Loucy (cell line): ENCODE measurements around the gene RPL7L1.

ENCODE experiments used
- H2AFZ ChIP-seq: fragments of 200-600 bp; sonication (generic); 2 replicates; pipeline ENCODE4 v1.6.0; 2016; ENCODE audit warnings: antibody characterized with exemption, mild to moderate bottlenecking, low read length, moderate library complexity
- H3F3A ChIP-seq: fragments of 200-600 bp; 2 replicates; pipeline ENCODE4 v1.6.0; 2016; ENCODE audit warnings: antibody characterized with exemption, low read depth, mild to moderate bottlenecking
- H3K27me3 ChIP-seq: fragments of 200-600 bp; sonication (generic); 2 replicates; pipeline ENCODE4 v1.6.1; 2014; ENCODE audit warnings: low read length, mild to moderate bottlenecking; ENCODE audit not compliant: insufficient read depth, poor library complexity, severe bottlenecking
- H3K36me3 ChIP-seq: fragments of 200-600 bp; sonication (generic); 2 replicates; pipeline ENCODE4 v1.6.1; 2016; ENCODE audit warnings: low read length; ENCODE audit not compliant: insufficient read depth
- H3K4me1 ChIP-seq: fragments of 200-600 bp; sonication (generic); 2 replicates; pipeline ENCODE4 v1.5.1; 2014; ENCODE audit warnings: low read length, mild to moderate bottlenecking; ENCODE audit not compliant: insufficient read depth, poor library complexity, severe bottlenecking
- H3K4me2 ChIP-seq: fragments of 200-600 bp; sonication (generic); 2 replicates; pipeline ENCODE4 v1.6.0; 2014; ENCODE audit warnings: antibody characterized with exemption, low read length, low read depth, mild to moderate bottlenecking; ENCODE audit not compliant: poor library complexity, severe bottlenecking
- H3K4me3 ChIP-seq: fragments of 200-600 bp; sonication (generic); 2 replicates; pipeline ENCODE4 v1.5.1; 2014; ENCODE audit warnings: low read length, mild to moderate bottlenecking, mixed read lengths; ENCODE audit not compliant: poor library complexity, severe bottlenecking
- H3K79me2 ChIP-seq: fragments of 200-600 bp; sonication (generic); 2 replicates; pipeline ENCODE4 v1.6.1; 2014; ENCODE audit warnings: low read length; ENCODE audit not compliant: insufficient read depth
- H3K9ac ChIP-seq: fragments of 200-600 bp; sonication (generic); 2 replicates; pipeline ENCODE4 v1.6.0; 2014; ENCODE audit warnings: mild to moderate bottlenecking, low read depth, low read length, moderate library complexity; ENCODE audit not compliant: poor library complexity, severe bottlenecking
- H3K9me2 ChIP-seq: fragments of 200-600 bp; sonication (generic); replicated peaks from 2 replicates; pipeline ENCODE4 v1.6.1; 2016; ENCODE audit warnings: low read depth, low read length, mixed read lengths
- H3K9me3 ChIP-seq: fragments of 200-600 bp; sonication (generic); 2 replicates; pipeline ENCODE4 v1.6.1; 2014; ENCODE audit warnings: mild to moderate bottlenecking, antibody characterized with exemption, low read length, low read depth; ENCODE audit not compliant: insufficient read depth
- H4K20me1 ChIP-seq: fragments of 200-600 bp; sonication (generic); 2 replicates; pipeline ENCODE4 v1.6.0; 2014; ENCODE audit warnings: antibody characterized with exemption, low read length, mild to moderate bottlenecking; ENCODE audit not compliant: insufficient read depth, poor library complexity, severe bottlenecking
- EZH2phosphoT487 ChIP-seq: fragments of 200-600 bp; IDR thresholded peaks from 2 replicates; pipeline ENCODE4 v1.6.1; 2018; ENCODE audit warnings: antibody characterized with exemption, mild to moderate bottlenecking, moderate library complexity, borderline replicate concordance
- TF ChIP-seq, protein P1 (sequence below): fragments of 200-600 bp; sonication (generic); conservative IDR thresholded peaks from 2 replicates; pipeline ENCODE4 v1.5.1; 2014; ENCODE audit warnings: mild to moderate bottlenecking, antibody characterized with exemption, low read length

RPL7L1 gene

DNA sequence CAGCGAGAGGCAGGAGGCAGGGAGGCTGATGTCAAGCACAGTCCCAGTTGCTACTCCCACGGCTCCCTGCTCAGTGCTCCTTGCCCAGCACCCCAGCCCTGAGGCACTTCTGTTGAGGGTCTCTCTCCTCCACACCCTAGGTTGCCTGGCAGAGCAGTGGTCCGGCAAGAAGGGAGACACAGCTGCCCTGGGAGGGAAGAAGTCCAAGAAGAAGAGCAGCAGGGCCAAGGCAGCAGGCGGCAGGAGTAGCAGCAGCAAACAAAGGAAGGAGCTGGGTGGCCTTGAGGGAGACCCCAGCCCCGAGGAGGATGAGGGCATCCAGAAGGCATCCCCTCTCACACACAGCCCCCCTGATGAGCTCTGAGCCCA is 59.0 kb downstream of the RPL7L1 start:
- H3K4me2 ChIP-seq: no peak overlapping the region
- H3K4me3 ChIP-seq: no peak overlapping the region
- H3K4me1 ChIP-seq: peaks cover 10% of the 10 kb centered on the region
- H3K9ac ChIP-seq: no peak overlapping the region
- H3K79me2 ChIP-seq: peaks cover 54% of the 10 kb centered on the region
- H3K9me3 ChIP-seq: no peaks in the 10 kb centered on the region
- H3K27me3 ChIP-seq: no peaks in the 10 kb centered on the region
- no peaks in the 10 kb centered on the region for H3K9me2 ChIP-seq
- H3K36me3 ChIP-seq: peaks cover 70% of the 10 kb centered on the region; the same call in 1 of the 2 replicates
- peaks cover 39% of the 10 kb centered on the region for H4K20me1 ChIP-seq
- TF ChIP-seq, protein P1, sequence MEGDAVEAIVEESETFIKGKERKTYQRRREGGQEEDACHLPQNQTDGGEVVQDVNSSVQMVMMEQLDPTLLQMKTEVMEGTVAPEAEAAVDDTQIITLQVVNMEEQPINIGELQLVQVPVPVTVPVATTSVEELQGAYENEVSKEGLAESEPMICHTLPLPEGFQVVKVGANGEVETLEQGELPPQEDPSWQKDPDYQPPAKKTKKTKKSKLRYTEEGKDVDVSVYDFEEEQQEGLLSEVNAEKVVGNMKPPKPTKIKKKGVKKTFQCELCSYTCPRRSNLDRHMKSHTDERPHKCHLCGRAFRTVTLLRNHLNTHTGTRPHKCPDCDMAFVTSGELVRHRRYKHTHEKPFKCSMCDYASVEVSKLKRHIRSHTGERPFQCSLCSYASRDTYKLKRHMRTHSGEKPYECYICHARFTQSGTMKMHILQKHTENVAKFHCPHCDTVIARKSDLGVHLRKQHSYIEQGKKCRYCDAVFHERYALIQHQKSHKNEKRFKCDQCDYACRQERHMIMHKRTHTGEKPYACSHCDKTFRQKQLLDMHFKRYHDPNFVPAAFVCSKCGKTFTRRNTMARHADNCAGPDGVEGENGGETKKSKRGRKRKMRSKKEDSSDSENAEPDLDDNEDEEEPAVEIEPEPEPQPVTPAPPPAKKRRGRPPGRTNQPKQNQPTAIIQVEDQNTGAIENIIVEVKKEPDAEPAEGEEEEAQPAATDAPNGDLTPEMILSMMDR: no peak
- no peak for TF ChIP-seq EZH2phosphoT487
- H2AFZ ChIP-seq: no peak overlapping the region
- H3F3A ChIP-seq: no peaks in the 10 kb centered on the region

DNA sequence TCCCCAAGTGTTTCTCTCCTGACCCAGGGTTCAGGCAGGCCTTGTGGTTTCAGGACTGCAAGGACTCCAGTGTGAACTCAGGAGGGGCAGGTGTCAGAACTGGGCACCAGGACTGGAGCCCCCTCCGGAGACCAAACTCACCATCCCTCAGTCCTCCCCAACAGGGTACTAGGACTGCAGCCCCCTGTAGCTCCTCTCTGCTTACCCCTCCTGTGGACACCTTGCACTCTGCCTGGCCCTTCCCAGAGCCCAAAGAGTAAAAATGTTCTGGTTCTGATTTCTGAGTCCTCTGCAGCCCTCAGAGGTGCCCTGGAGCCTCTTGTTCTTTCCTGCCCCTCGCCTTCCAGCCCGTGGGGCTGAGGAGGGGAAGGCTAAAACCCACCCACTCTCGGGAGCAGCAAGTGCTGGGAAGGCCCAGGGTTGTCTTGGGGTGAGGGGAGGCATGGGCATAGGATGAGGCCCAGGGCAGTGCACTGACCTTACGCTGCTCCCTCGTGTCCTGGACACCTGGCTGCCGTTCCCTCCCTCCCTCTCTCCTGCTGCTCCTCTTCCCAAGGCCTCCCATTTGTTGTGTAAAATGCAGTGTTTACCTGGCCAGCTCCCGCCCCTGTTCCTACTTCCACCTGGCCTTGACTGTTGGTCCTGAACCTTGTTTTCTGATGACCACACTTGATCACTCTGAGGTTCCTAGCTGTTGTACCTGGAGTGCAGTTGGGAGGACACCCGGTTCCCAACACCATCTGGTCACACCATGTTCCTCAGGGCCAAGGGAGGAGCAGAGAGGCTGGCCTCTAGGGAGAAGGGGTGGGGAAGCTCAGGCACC is 59.8 kb downstream of the RPL7L1 start:
- H2AFZ ChIP-seq: no peak overlapping the region
- H3K9me3 ChIP-seq: no peaks in the 10 kb centered on the region
- TF ChIP-seq EZH2phosphoT487: no peak
- TF ChIP-seq, protein P1: no peak
- H3K4me1 ChIP-seq: peaks cover 3% of the 10 kb centered on the region
- H3K79me2 ChIP-seq: peaks cover 46% of the 10 kb centered on the region
- H3K9me2 ChIP-seq: no peaks in the 10 kb centered on the region
- no peak overlapping the region for H3K4me3 ChIP-seq
- H3K27me3 ChIP-seq: no peaks in the 10 kb centered on the region
- H3K4me2 ChIP-seq: no peak overlapping the region
- H4K20me1 ChIP-seq: peaks cover 31% of the 10 kb centered on the region
- H3K9ac ChIP-seq: no peak overlapping the region
- H3K36me3 ChIP-seq: peaks cover 70% of the 10 kb centered on the region; the same call in 1 of the 2 replicates
- no peaks in the 10 kb centered on the region for H3F3A ChIP-seq
